Thyroid gland (tissue), 4 donors: ENCODE results near the gene IMPDH1. TPM values are rescaled to one million over a fixed set of nuclear protein-coding genes. Genes with fewer than 3 reads are reported as not detected.

Source experiments
- DNase-seq, 2 donors: peaks; one replicate each; pipeline ENCODE4 v3.0.0-alpha.2; 2019
- H3K27ac ChIP-seq, 3 donors: fragments of 200-600 bp; sonication (generic); 1 replicate in 2 of 3; 2 replicates in 1 of 3; pipeline ENCODE4 v1.5.1; 2016 to 2019; ENCODE audit warnings: mild to moderate bottlenecking in 1 of 3, moderate library complexity in 1 of 3
- H3K27me3 ChIP-seq: fragments of 200-600 bp; sonication (generic); one replicate; pipeline ENCODE4 v1.5.1; 2019
- H3K36me3 ChIP-seq, 2 donors: fragments of 200-600 bp; sonication (generic); one replicate each; pipeline ENCODE4 v1.5.1; 2016 to 2019
- H3K4me1 ChIP-seq, 2 donors: fragments of 200-600 bp; sonication (generic); one replicate each; pipeline ENCODE4 v1.5.1; 2017 to 2019
- H3K4me3 ChIP-seq, 3 donors: fragments of 200-600 bp; sonication (generic); replicated peaks in 1 of 3; 1 replicate in 2 of 3; 2 replicates in 1 of 3; pipeline ENCODE4 v1.5.1; 2016; ENCODE audit warnings: mild to moderate bottlenecking in 1 of 3
- H3K9me3 ChIP-seq: fragments of 200-600 bp; sonication (generic); one replicate; pipeline ENCODE4 v1.5.1; 2017
- POLR2A ChIP-seq, 2 donors: fragments of 450-650 bp; IDR thresholded peaks; one replicate each; pipeline ENCODE4 v1.6.1; 2017; ENCODE audit warnings: antibody characterized with exemption in 2 of 2, mild to moderate bottlenecking in 2 of 2, moderate library complexity in 1 of 2
- WGBS, 2 donors: methylation state at CpG; one replicate each; pipeline ENCODE4 v1.1.5; 2017; 5-methylcytosine and 5-hydroxymethylcytosine counted together
- intact Hi-C: fragments of 100-400 bp; cut with DNase I; formaldehyde crosslinking; loops from one replicate; pipeline ENCODE4 v1.15.1; 2023
- total RNA-seq, 4 donors: library from RNA; depleted of rRNA; stranded (reverse); fragments of >200 nt; gene quantifications; one replicate each; pipeline ENCODE4 v1.2.3, GENCODE V29; 2016
- TF ChIP-seq, protein P1 (sequence below), 6 experiments: fragments of 200-600 bp in 3 of 6; fragments of 450-650 bp in 3 of 6; sonication (generic) in 3 of 6; IDR thresholded peaks; one replicate each; pipeline ENCODE4 v1.5.1; 2016 to 2019; ENCODE audit warnings: antibody characterized with exemption in 6 of 6, mild to moderate bottlenecking in 2 of 6, inconsistent platforms in 1 of 6, moderate library complexity in 1 of 6

Gene IMPDH1
- total RNA-seq, 4 donors from 2014 or later = 12.3 to 37.9 (median 22.9) TPM

DNA sequence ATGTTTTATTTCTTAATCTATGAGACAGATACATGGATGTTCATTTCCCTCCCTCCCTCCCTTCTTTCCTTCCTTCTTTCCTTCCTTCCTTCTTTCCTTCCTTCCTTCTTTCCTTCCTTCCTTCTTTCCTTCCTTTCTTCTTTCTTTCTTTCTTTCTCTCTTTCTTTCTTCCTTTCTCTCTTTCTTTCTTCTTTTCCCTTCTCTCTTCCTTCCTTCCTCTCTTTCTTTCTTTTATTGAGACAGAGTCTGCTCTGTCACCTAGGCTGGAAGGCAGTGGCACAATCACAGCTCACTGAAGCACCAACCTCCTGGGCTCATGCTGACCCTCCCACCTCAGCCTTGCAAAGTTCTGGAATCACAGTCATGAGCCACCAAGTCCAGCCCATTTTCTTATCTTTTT lies 42.8 kb downstream of the IMPDH1 start:
- no peaks in the 10 kb centered on the region for H3K9me3 ChIP-seq
- no peaks in the 10 kb centered on the region for H3K27me3 ChIP-seq
- no peak overlapping the region for H3K4me3 ChIP-seq
- peaks cover 0 to 3% of the 10 kb centered on the region in 2 donors for H3K4me1 ChIP-seq
- H3K36me3 ChIP-seq = no peaks in the 10 kb centered on the region
- intact Hi-C loops = no loop called here
- DNase-seq = no peak
- TF ChIP-seq, protein P1, sequence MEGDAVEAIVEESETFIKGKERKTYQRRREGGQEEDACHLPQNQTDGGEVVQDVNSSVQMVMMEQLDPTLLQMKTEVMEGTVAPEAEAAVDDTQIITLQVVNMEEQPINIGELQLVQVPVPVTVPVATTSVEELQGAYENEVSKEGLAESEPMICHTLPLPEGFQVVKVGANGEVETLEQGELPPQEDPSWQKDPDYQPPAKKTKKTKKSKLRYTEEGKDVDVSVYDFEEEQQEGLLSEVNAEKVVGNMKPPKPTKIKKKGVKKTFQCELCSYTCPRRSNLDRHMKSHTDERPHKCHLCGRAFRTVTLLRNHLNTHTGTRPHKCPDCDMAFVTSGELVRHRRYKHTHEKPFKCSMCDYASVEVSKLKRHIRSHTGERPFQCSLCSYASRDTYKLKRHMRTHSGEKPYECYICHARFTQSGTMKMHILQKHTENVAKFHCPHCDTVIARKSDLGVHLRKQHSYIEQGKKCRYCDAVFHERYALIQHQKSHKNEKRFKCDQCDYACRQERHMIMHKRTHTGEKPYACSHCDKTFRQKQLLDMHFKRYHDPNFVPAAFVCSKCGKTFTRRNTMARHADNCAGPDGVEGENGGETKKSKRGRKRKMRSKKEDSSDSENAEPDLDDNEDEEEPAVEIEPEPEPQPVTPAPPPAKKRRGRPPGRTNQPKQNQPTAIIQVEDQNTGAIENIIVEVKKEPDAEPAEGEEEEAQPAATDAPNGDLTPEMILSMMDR (IDR thresholded peaks at IDR 0.05) = no peak
- no peak for TF ChIP-seq POLR2A (IDR thresholded peaks at IDR 0.05)
- H3K27ac ChIP-seq = no peak overlapping the region

- WGBS, 2 donors = 53 to 55% methylated on average over 1 of the region's 1 CpG
- intact Hi-C loops = no loop called here
- no peaks in the 10 kb centered on the region for H3K9me3 ChIP-seq
- H3K4me3 ChIP-seq = no peak overlapping the region
- TF ChIP-seq, protein P1 (IDR thresholded peaks at IDR 0.05) = no peak
- TF ChIP-seq POLR2A (IDR thresholded peaks at IDR 0.05) = no peak
- DNase-seq = no peak
- no peaks in the 10 kb centered on the region for H3K36me3 ChIP-seq
- no peak overlapping the region for H3K27ac ChIP-seq
- H3K4me1 ChIP-seq = peaks cover 0 to 5% of the 10 kb centered on the region in 2 donors
- no peaks in the 10 kb centered on the region for H3K27me3 ChIP-seq
These were observed 43.5 kb downstream of the IMPDH1 start for GRCh38 chr7:128366300-128366699.

DNA sequence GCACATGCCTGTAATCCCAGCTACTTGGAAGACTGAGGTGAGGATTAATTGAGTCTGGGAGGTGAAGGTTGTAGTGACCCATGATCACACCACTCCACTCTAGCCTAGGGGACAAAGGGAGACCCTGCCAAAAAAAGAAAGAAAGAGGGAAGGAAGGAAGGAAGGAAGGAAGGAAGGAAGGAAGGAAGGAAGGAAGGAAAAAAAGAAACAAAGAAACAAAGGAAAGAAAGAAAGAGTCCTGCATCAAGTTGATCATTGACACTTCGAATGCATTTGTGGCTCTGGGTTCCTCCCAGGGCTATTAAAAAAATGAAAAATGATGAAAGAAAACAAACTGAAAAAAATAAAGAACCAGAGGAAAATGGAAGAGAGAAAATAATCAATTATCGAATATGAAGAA lies 44.4 kb downstream of the IMPDH1 start:
- intact Hi-C loops = no loop called here
- 85 to 88% methylated on average over 2 of the region's 2 CpGs for WGBS, 2 donors
- Histone ChIP-seq H3K36me3 (no peaks in the 10 kb centered on the region), H3K9me3 (no peaks in the 10 kb centered on the region), H3K27ac (no peak overlapping the region), H3K27me3 (no peaks in the 10 kb centered on the region), H3K4me1 (peaks cover 8% of the 10 kb centered on the region in 2 donors), H3K4me3 (no peak overlapping the region)
- TF ChIP-seq, protein P1 (IDR thresholded peaks at IDR 0.05) = no peak
- TF ChIP-seq POLR2A (IDR thresholded peaks at IDR 0.05) = no peak
- DNase-seq = no peak

DNA sequence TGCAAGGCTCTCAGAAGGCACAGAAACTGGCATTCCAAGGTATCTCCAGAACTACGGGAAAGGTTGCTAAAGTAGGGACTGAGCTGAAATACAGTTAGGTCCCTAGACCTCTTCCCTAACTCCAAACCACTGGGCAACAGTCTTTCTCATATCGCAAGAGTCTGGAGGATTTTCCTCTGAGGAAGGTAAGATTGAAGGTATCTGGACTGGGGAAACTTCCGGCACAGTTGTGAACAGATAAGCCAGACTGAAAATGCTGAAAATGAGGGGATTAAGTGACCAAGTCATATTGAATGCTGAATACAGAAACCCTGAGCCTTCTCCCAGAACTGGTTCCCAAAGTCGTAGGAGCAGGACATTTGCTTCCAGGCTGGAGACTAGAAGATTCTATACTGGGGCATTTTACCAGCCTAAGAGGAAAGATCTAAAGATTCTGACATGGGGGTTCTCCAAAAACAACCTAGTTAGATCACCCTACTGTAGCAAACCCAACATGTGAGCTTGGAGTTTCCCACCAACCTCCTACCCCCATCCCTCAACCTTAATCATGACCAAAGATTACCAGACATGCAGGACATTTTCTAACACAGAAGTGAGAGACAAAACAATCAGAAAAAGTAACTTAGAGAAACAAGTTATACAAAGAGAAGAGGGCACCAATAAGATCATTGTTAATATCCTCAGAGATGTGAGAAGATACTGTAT lies 45.5 kb downstream of the IMPDH1 start:
- H3K27me3 ChIP-seq = no peaks in the 10 kb centered on the region
- no peak overlapping the region for H3K4me3 ChIP-seq
- no peaks in the 10 kb centered on the region for H3K9me3 ChIP-seq
- peaks cover 10 to 11% of the 10 kb centered on the region in 2 donors for H3K4me1 ChIP-seq
- no peaks in the 10 kb centered on the region for H3K36me3 ChIP-seq
- no peak overlapping the region for H3K27ac ChIP-seq
- no peak for DNase-seq
- WGBS, 2 donors = 72 to 78% methylated on average over 4 of the region's 4 CpGs
- intact Hi-C loops = no loop called here
- TF ChIP-seq, protein P1 (IDR thresholded peaks at IDR 0.05) = no peak
- no peak for TF ChIP-seq POLR2A (IDR thresholded peaks at IDR 0.05)

GRCh38 chr7:128363261-128363721 lies 46.5 kb downstream of the IMPDH1 start:
- H3K36me3 ChIP-seq = no peaks in the 10 kb centered on the region
- no peaks in the 10 kb centered on the region for H3K27me3 ChIP-seq
- H3K27ac ChIP-seq = no peak overlapping the region
- TF ChIP-seq POLR2A (IDR thresholded peaks at IDR 0.05) = no peak
- TF ChIP-seq, protein P1 (IDR thresholded peaks at IDR 0.05) = no peak
- peaks cover 10 to 11% of the 10 kb centered on the region in 2 donors for H3K4me1 ChIP-seq
- DNase-seq = no peak
- no peak overlapping the region for H3K4me3 ChIP-seq
- WGBS, 2 donors = 81 to 85% methylated on average over 6 of the region's 6 CpGs
- intact Hi-C loops = no loop called here
- no peaks in the 10 kb centered on the region for H3K9me3 ChIP-seq
